Glomerular visceral epithelial cell (primary cell): ENCODE results near the gene LTBP1.

ENCODE experiments used
- DNase-seq: peaks from one replicate; pipeline ENCODE4 v3.0.0-alpha.2; 2016; ENCODE audit errors: extremely low spot score

The LTBP1 gene

DNA sequence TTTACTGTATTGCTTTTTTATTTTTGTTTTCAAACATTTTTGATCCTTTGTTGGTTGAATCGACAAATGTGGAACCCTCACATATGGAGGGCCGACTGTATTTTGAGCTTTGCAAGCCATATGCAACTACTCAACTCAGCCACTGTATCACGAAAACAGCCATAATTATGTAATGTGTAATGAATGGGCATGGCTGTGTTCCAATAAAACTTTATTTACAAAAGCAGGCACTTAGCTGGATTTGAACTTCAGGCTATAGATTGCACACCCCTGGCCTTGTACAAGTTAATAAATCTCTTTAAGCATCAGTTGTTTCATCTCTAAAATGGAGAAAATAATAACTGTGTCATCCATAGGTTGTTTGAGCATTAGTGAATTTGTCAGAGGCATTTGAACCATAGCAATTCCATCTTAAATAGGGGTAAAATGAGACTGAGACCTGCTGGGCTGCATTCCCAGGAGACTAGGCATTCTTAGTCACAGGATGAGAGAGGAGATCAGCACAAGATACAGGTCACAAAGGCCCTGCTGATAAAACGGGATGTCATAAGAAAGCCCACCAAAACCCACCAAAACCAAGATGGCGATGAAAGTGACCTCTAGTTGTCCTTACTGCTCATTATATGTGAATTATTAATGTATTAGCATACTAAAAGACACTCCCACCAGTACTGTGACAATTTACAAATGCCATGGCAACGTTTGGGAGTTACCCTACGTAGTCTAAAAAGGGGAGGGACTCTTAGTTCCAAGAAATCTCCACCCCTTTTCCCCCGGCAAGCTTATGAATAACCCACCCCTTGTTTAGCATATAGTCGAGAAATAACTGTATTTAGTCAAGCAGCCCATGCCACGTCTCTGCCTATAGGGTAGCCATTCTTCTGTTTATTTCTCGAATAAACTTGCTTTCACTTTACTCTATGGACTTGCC is 13.7 kb upstream of the LTBP1 start:
- DNase-seq: no peak

DNA sequence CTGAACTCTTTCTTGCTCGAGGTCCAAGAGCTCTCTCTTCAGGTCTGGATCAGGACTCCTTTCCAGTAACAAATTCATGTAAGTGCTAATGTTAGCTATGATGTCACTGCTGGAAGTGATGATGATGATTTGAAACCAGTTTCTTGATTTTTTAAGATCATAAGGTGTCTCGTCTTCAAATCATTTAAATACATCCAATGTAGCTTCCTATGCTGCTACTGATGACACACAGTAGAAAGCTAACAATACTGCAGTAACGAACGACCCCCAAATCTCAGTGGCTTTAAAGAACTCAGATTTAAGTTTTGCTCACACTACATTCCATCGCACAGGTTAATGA is 13.0 kb upstream of the LTBP1 start:
- DNase-seq: no peak

DNA sequence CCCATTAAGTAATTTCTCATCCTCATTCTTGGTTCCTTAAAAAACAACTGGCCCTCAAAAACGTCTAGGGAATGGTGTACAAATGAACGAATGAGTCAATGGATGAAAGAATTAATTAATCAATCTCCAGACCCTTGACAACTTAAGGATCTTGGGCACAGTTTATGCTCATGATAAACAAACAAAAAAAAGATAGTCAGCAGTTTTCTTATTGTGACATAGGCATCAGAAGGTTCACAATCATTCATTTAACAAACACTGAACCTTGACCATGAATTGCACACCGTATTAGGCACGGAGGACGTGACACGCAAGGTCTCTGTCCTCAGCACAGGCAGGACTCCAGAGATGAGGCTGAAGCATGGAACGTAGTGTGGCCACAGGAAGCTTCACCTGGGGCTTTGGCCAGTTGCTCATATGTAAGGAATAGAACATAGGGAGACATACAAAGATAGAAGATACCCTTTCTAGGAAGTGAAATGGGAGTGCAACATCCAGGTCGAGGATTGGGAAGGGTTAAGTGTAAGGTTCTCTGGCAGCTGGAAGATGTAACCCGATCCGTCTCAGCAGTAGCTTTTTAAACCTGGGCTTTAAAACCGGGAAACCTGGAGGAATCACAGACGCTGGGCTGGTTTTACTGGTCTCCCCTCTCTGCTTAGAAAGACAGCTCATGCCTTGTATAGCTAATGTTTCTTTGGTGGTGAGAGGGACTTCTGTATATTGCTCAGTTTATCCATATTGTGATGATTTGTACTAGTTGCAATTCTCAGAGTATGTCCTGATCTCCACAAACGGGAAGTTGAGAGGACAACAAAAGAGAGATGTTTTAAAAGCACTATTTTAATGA is 8.9 kb upstream of the LTBP1 start:
- DNase-seq: no peak

DNA sequence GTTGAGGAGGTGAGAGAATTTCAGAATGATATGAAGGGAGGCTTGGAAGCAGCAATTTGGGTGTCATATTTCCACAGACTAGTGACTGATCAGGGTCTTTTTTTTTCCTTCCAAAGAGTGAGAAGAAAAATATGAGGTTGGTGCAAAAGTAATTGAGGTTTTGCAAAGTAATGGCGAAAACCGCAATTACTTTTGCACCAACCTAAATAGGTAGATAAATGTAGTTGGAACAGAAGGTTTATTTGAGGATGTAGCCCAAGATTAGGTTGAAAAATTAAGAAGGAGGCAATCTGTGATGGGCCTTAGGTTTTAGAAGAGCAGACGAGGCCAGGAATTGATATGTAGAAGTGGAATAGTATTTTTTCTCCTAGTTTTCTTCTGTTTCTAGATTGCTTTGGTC is 7.8 kb upstream of the LTBP1 start:
- DNase-seq: no peak

DNA sequence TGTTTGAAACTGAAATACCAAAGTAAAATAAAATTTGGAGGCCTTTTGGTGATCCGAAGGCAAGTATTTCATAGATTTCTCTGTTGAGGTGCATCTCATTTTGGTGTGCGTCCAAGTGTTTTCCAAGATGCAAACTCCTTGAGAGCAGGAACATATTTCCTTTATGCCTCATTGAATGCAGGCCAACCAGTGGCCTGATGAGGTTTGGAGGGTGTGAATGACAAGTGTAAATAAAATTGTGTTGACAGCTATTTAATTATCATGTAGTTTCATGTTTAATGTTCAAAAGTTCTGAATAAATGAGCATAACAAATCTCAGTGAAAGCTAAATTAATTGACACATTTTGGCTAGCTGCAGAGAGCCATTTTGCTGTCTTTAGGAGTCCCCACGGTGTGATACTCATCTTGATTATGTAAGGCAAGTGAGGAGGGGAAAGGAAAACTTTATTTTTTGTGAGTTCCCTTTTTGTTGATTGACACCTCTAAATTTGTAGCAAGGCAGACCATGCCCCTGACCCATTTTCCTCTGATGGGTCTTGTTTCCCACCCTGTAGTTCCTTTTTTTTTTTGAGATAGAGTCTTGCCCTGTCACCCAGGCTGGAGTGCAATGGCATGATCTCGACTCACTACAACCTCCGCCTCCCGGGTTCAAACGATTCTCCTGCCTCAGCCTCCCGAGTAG is 6.3 kb upstream of the LTBP1 start:
- DNase-seq: no peak

DNA sequence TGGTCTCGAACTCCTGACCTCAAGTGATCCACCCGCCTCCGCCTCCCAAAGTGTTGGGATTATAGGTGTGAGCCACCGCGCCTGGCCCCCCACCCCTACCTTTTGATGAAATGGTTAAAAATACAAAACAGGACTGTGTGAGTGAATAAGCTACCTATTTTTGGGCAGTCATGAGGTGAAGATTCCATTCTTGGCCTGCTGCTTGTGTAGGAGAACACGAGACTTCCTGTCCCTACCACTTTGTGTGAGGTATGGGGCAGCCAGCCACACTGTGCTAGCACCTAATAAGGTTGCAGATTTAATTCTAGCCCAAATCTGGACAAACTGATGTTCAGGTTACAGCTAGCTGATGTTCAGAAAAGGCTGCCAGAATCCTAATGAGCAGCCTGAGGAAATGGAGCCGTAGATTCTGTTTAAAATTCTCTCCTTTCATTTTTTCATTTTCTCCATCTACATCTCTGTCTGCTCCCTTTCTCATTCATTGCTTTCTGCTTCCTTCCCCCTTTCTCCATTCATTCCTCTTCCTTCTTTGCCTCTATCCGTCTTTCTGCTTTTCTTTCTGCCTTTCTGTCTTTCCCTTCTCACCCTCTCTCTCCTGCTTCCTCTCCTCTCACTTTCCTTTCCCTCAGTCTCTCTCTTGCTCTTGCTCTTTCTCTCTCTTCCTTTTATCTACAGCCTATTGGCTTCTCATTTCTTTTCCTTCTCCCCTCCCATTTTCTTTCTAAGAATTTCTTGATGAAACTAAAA is 4.6 kb upstream of the LTBP1 start:
- no peak for DNase-seq

DNA sequence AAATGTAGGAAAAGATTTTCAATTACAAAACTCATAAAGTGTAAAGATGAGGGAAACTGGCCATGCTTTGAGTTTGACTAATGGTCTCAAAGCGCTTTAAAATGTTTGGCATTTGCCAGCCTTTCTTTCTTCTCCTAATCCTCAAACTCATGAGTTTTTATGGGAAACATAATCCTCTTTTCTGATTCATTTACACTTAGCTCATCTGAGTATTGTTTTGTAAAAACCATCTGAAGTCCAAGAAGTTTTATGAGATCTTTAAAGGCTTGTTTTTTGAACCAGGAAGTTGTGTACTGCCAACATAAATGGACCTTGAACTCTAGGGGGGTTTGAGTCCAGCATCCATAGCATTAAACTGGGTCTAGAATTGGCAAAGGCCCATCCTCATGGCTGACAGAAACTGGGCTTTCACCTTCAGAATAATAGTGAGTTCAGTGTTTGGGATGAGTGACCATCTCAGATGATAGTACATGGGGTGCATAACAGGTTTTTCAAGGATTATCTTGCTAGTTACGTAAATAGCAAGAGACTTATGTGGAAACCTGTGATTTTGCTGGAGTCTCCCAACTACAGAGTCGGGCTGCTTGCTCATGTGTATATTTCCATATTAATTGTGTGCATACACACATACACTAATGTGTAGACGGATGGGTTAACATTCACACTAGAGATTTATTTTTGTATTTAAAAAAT is 3.8 kb upstream of the LTBP1 start:
- DNase-seq: no peak

DNA sequence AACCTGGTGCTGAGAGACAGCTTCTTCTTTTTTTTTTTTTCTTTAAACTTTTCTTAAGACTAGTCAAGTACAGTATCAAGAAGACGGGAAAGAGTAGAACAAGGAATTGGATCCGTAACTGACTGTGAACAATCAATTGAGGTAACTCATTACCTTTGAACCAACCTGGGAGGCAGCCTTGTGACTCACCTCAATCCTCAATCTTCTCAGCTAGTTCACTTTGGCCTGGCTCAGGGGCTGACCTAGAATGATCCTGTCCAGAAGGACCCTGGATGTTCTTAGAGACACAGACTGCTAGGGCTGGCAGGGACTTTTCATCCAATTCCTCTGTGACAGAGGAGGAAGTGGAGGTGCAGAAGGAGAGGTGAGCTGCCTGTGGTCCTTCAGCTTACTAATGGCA is 1.5 kb upstream of the LTBP1 start:
- DNase-seq: no peak

DNA sequence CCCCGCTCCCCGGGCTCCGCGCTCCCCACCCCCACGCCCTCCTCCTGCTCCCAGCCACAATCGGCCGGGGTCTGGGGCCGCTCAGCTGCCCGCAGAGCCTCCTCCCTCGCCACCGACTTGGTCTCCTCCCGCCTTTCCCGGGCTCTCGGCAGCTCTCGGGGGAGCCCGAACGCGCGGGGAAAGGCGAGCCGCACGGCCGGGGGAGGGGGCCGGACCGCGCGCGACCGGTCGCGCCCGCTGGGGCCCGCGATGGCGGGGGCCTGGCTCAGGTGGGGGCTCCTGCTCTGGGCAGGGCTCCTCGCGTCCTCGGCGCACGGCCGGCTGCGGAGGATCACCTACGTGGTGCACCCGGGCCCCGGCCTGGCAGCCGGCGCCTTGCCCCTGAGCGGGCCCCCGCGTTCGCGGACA is 327 bp downstream of the LTBP1 start:
- DNase-seq: no peak

DNA sequence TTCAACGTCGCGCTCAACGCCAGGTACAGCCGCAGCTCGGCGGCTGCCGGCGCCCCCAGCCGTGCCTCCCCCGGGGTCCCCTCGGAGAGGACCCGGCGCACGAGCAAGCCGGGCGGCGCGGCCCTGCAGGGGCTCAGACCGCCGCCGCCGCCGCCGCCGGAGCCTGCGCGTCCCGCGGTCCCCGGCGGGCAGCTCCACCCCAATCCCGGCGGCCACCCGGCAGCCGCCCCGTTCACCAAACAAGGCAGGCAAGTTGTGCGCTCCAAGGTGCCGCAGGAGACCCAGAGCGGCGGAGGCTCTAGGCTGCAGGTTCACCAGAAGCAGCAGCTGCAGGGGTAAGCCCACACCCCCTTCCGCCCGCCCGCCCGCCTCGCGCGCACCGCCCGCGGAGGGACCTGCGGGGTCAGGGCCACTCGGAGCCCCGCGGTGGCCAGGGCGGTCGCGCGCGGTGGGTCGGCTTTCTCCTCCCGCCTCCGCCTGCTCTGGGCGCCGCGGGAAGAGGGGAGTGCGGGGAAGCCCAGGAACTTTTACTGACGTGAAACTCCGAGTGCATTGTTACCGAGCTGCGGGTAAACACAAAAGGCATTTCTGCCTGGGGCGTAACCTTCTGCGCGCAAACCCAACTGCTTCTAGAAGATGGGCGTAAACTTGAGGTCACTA is 861 bp downstream of the LTBP1 start:
- peak; percentile 16 for DNase-seq

DNA sequence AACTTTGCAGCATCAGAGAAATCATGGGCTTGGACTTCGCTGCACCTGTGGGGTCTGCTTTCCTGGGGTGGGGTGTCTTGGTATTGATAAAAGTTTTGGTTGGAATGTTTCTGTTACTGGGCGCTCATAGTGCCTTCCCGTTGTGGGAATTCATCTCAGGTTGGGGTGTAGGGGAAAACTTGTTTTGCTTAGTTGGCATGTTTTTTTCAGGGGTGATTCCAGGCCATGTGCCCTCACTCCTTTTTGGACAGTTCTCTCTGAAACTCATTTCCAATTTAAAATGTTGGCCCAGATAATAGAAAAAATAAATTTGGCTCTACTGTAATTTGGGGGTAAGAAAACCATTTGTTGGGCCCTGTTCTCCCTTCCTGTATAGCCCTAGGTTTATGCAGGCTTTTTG is 1.5 kb downstream of the LTBP1 start:
- DNase-seq: no peak

DNA sequence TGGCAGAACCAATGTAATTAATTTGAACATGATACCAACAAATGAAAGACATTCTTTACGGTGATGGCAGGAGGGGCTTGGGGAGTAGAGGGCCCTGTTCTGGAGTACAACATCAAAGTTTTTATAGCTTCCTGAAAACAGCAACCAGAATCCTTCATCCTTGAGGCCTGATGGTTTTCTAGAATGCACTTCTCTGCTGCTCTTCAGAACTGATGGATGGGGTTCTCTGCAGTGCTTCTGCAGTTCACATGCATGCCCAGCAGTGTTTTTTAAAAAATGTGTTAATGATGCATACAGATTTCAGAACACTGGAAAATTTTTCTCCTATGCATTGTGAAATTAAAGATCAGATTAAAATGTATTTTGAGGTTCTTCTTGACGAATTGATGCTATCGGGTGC is 2.5 kb downstream of the LTBP1 start:
- no peak for DNase-seq

DNA sequence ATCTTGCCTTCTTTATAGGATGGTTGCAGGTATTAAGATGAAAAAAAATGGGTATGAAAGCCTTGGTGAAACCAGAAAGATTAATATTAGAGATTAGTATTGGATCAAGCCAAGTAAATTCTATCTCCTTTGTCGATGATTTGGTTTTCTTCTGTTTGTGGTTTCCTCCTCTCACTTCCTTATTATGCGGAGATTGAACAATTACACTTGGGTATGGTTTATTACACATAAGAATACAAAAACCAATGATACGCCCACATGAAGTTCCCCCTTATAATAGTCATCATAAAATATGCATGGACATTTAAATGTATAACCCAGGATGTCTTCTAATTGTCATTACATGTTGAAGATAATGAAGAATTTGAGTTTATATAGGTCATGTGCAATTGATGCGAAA is 4.9 kb downstream of the LTBP1 start:
- DNase-seq: no peak

DNA sequence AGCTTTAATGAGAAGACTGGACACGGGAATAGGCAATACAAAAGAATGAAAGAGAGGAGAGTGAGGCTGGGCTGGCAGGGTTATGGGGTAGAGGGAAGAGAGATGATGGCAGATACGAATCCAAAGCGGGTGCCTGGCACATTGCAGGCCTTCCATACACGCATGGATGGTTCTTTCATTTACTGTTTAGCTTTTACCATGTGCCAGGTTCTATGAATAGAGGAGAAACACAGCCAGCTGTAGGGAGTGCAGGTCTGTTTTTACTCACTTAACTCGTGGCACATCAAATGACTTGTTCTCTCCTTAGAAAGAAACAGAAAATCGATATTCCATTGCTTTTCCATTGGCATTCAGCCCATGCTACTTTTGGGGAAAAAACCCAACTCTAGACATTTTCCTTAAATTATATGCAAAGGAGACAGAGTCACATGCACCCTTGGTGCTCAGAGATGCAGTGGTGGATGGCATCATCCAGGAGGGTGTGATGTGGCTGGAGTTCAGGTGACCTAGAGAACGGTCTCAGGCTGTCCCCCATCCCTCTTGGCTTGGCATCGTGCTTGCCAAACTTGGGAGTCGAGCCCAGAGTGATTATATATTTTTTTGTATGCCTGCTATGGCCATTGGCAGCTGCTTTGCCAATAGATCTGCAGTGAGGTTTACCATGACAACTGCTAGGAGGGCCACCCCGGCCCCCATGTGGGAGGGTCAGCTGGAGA is 6.2 kb downstream of the LTBP1 start:
- no peak for DNase-seq

DNA sequence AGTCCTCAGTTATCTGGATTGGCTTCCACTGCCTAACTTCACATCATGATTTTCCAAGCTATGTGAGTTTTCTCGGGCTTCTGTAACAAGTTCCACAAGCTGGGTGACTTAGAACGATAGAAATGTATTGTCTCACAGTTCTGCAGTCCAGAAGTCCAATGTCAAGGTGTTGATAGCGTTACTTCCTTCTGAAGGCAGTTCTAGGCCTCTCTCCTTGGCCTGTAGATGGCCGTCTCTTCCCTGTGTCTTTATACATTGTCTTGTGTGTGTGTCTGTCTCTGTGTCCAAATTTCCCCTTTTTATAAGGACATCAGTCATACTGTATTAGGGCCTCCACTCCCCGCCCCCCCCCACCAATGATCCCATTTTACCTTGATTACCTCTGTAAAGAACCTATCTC is 7.5 kb downstream of the LTBP1 start:
- no peak for DNase-seq

DNA sequence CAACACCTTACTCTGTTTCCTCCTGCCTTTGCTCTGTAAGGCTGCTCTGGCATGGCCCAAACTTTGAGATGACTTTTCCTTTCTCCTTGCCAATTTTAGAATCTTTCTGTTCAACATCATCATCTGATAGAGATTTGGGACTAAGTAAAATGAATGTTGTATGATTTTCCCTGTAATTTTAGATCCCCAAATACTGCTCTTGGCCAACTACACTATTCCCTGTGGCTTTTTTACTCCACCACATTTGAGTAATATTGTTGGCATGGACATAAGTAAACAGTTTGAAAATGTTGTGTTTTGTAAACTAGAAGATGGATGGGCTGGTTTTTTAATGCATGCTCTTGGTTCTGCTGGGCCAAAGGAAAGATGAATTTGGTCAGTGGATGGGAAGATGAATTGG is 12.1 kb downstream of the LTBP1 start:
- DNase-seq: no peak

DNA sequence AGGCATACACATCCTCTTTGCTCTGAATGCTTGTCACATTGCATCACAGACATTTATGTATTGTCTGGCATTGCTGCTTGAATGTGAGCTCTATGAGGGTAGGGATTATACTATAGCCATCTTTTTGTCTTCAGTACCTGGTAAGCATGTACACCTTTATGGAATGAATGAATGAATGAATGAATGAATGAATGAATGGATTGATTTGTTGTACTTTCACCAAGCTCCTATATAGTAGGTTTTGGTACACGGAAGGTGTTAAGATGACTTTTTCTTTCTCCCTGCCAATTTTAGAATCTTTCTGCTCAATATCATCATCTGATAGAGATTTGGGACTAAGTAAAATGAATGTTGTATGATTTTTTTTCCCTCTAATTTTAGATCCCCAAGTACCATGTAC is 13.5 kb downstream of the LTBP1 start:
- no peak for DNase-seq

DNA sequence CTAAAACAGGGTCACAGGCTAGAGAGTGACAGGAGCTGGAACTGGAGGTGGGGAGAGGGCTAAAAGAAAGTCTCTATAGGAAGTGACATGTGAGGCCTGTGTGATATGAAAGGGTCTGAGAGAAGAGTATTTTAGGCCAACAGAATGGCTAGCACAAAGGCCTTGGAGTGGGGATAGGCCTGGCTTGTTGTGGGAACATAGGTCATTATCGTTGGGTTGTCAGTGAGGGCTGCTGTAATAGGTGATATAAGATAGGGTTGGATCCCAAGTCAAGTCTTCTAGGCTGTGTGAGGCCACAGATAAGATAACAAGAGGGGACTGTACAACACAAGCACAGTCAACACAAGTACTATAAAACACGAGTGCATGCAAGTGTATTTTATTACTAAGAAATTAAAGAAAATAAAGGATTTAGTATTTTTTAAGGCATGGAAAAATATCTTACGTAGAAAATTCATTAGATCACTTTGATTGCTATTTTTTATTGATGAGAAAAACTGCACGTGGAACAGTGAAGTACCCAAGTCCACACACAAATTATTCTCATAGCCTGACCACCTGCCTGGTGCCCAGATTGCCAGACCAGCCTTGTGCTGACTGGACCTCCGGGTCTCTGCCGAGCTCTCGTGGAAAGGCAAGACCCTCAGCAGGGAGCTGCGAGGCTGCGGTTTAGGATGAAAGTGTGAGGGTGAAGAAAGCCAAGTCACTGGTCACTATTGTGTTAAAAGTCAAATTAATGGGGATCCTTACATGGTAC is 14.1 kb downstream of the LTBP1 start:
- no peak for DNase-seq

DNA sequence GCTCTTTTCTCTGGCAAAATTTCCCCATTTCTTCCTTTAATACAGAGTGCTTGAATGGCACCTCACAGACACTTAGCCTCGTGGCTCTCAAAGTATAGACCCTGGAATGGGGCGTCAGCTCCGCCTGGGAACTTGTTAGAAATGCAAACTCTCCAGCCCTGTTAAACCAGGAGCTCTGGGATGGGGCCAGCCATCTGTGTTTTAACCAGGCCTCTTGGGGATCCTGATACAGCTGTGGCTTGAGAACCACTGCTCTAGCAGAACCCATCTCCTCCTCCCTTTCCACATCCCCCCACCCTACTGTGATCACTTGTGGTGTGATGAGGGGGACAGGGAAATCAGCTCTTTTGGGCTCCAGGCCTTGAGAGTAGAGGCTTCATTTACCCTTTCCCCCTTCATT is 15.9 kb downstream of the LTBP1 start:
- no peak for DNase-seq
